Adipose tissue (tissue), 3 donors: ENCODE results near the gene SOX5. TPM values are rescaled to one million over a fixed set of nuclear protein-coding genes. Genes with fewer than 3 reads are reported as not detected.

Experiments
- H3K27ac ChIP-seq: one replicate; pipeline ENCODE4 v1.5.1; 2013; ENCODE audit warnings: low read depth, low read length
- WGBS, 3 donors: extraction: QIAGEN DNeasy Blood & Tissue Kit; methylation state at CpG; one replicate each; pipeline ENCODE4 v1.1.7; 2013; 5-methylcytosine and 5-hydroxymethylcytosine counted together
- polyA plus RNA-seq, 3 donors: library from polyadenylated mRNA; stranded (reverse); fragments of 200-250 nt; gene quantifications; one replicate each; pipeline ENCODE4 v1.2.3, GENCODE V29; 2013
- donor health status: healthy with polysubstance abuse.
- donor health status: Bipolar disorder and iron deficiency.
- donor health status: healthy.

Gene SOX5
- polyA plus RNA-seq, 3 donors, result 0.76 to 7.2 (median 6.6) TPM

- no peak overlapping the region for H3K27ac ChIP-seq
These were observed 279.8 kb downstream of the SOX5 start for GRCh38 chr12:23669691-23670090.

DNA sequence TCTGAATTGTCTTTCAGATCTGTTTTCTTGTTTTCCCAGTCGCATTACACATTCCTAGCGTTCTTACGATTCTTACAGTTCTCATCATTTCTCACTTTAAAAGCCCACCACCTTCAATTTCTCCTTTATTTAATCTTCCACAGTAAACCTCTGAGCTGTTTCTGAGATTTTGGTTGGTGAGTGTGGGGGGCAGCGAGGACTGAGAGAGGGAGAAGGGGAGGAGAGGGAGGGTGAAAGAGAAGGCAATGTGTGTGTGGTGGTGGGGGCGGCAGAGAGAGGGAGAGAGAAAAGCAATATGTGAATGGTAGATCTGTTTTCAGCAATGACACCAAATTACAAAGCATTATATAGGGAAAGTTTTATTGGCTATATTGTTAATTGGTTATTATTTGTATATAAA is 282.6 kb downstream of the SOX5 start:
- WGBS, 3 donors, result 64 to 74% (median 72%) methylated on average over 5 of the region's 5 CpGs

More at GRCh38 chr12:23669691-23670090, 279.8 kb downstream of the SOX5 start:
- WGBS, 3 donors, result 82 to 91% (median 84%) methylated on average over 6 of the region's 6 CpGs

GRCh38 chr12:23662966-23663365 is 286.5 kb downstream of the SOX5 start:
- H3K27ac ChIP-seq, result no peak overlapping the region
- 68 to 79% (median 76%) methylated on average over 3 of the region's 3 CpGs for WGBS, 3 donors

More for the DNA sequence above, 282.6 kb downstream of the SOX5 start:
- no peak overlapping the region for H3K27ac ChIP-seq

GRCh38 chr12:23659131-23659530 is 290.3 kb downstream of the SOX5 start:
- 82 to 91% (median 84%) methylated on average over 6 of the region's 6 CpGs for WGBS, 3 donors

DNA sequence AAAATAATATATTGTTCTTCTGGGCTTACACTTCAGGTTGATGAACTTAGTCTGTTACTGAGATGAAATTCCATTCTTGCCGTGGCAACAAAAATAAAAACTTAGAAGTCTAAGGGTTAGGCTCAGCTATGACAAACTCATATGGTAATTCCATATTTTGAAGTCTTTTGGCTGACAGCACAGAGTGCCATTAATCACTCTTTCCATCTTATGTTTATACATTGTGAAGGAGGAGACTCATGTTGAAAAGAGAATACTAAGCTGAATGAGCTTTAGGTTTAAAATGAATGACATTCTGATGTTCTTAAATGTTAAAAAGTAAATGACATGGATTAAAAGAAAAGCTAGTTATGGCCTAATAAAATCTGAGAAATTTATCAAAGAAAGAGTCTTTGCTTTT is 291.9 kb downstream of the SOX5 start:
- WGBS, 3 donors, result 65 to 85% (median 80%) methylated on average over 1 of the region's 1 CpG
- H3K27ac ChIP-seq, result no peak overlapping the region

More at GRCh38 chr12:23659131-23659530, 290.3 kb downstream of the SOX5 start:
- no peak overlapping the region for H3K27ac ChIP-seq

DNA sequence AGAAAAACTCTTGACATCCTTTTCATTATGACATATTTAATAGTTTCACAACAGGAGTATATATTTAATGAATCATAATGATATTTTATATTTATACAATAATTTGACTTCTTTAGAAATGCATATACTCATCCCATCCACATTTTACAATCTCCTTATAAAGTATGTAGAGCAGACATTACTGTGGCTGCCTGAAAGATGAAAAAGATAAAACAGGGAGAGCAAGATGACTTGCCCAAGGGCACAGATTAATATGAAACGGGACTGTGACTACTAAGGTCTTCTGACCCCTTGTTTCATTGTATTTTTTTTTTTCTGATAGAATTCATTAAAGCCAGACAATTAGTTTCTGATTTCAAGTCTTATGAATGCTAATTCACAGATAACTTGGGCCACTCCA is 293.6 kb downstream of the SOX5 start:
- no peak overlapping the region for H3K27ac ChIP-seq
- WGBS, 3 donors, result 75 to 79% (median 76%) methylated on average over 1 of the region's 1 CpG

DNA sequence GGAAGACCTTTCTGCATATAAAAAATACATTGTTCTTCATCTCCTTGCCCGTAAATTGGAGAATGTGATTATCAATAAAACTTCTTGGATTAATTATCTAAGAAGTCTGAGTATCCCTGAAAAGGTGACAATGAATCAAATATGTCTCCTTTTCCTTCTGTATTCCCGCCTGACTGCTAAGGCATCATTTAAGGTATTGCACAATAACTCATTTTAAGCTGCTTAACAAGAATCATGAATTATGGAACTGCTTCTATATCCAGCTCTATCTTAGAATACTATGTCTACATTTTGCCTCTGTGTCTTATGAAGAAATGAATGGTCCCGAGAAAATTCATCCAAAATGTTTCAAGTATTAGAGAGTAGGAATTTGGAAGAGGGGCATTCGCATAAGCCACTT is 294.4 kb downstream of the SOX5 start:
- WGBS, 3 donors, result 83 to 93% (median 89%) methylated on average over 4 of the region's 4 CpGs
- no peak overlapping the region for H3K27ac ChIP-seq

DNA sequence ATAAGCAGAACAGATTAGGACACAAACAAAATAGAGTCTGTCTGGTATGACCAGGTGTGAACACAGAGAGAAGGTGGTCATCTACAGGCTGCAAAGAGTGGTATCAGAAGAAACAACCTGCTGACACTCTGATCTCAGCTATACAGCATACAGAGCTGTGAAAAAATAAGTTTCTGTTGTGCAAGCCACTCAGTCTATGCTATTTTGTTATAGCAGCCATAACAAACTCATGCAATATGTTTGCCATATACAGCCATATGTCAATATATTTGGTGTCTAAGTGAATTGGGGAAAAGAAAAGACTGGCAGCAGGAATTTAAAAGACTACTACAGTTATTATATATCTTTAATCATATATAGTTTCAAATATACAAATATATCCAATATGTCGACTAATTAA is 300.9 kb downstream of the SOX5 start:
- WGBS, 3 donors, result 88 to 95% (median 95%) methylated on average over 1 of the region's 1 CpG
- H3K27ac ChIP-seq, result no peak overlapping the region

GRCh38 chr12:23640754-23641153 is 308.7 kb downstream of the SOX5 start:
- WGBS, 3 donors, result 62 to 80% (median 75%) methylated on average over 4 of the region's 4 CpGs
- no peak overlapping the region for H3K27ac ChIP-seq

- WGBS, 3 donors, result 86 to 95% (median 95%) methylated on average over 2 of the region's 2 CpGs
- no peak overlapping the region for H3K27ac ChIP-seq
These were observed 315.1 kb downstream of the SOX5 start for GRCh38 chr12:23634344-23634743.

DNA sequence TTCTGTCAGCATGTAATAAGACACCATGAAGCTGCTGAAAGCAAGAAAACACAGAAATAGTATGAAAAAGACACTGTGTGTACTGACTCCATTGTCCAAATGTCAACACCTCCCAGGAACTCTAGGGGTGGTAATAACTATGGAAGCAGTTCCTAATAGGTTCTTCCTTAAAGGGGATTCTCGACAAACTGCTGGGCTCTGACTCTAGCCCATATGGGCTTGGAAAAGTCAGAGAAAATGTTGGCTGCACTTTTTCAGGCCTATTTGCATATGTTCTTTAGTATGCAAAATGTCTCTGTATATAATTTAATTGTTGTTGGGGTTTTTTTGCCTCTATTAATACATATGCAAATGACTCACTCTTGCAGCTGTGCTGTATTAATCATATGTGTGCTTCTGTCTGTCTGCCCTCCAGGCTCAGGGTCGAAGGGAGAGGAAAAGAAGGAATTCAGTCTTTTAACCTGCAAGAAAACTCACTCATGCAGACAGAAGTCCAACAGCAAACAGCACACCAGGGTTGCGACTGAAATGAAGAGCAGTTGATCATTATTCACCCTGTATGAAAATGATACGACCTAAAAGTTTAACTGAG is 317.6 kb downstream of the SOX5 start:
- 64 to 77% (median 74%) methylated on average over 4 of the region's 4 CpGs for WGBS, 3 donors
- no peak overlapping the region for H3K27ac ChIP-seq

DNA sequence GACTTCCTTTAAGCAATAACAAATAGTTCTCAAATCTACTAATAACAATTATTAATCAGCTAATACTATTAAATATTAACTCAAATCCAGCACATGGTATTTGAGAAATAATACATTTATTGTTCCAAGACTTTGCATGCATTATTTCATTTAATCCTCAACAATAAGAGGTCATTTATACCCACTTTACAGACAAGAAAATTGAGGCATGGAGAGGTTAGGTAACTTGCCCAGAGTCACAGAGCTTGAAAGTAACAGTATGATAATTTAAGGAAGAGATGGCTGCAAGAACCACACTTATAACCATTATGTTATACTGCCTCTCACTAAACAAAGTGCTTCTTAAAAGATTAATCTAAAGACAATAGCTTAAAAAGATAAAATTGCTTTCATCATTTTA is 318.9 kb downstream of the SOX5 start:
- no peak overlapping the region for H3K27ac ChIP-seq

DNA sequence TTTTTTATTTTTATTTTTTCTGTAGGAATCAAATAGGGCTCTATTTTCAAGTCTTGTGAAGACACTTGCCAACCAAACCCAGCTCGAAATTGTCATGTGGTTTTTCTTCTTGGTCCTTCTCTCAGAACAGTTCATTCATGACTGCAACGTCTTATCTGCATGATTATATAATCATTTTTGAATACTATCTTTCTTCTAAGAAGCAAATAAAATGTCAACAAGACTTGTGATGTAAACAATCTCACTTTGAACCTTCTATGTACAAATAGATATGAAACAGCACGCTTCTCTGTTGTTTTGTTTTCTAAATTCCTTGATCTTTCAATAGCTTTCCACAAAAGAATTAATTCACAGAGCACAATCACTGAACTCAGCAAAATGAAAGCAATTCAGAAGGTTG is 320.7 kb downstream of the SOX5 start:
- H3K27ac ChIP-seq, result no peak overlapping the region
- 41 to 62% (median 51%) methylated on average over 3 of the region's 3 CpGs for WGBS, 3 donors

DNA sequence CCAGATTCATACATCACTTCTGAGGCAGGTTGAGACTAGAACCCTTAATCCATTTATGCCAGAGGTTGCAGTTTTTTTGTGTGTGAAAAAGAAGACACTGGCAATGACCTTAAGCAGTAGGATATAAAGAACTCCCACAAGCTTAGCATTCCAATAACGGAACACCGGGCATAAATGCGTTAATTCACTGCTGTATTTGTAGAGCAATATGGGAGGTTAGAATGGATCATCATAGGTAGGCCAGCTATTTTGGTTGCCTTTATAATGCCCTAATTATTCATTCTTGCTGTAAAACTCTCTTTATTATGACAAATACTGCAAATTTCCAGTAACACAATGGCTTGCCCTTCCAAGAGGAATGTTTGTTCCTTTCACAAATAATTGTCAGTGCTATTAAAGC is 322.7 kb downstream of the SOX5 start:
- 96 to 99% (median 96%) methylated on average over 3 of the region's 3 CpGs for WGBS, 3 donors
- H3K27ac ChIP-seq, result no peak overlapping the region

DNA sequence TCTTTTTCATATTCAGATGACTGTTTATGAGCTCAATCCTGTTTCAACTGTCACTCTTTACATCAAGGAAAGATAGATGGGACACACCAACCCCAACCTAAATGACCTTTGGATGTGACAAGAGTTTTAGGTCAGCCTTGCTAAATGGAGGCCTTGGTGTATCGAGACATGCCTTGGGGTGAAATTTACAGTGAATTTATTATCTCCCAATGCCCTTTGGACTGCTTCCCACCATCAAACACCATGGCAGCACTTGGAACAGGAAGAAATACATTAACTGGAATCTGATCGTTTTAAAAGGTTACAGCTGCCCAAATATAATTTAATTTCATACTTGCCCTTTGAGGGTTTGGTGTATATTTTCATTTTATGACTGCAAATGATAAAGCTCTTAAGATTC is 327.6 kb downstream of the SOX5 start:
- H3K27ac ChIP-seq, result no peak overlapping the region
- WGBS, 3 donors, result 40 to 60% (median 56%) methylated on average over 2 of the region's 2 CpGs

DNA sequence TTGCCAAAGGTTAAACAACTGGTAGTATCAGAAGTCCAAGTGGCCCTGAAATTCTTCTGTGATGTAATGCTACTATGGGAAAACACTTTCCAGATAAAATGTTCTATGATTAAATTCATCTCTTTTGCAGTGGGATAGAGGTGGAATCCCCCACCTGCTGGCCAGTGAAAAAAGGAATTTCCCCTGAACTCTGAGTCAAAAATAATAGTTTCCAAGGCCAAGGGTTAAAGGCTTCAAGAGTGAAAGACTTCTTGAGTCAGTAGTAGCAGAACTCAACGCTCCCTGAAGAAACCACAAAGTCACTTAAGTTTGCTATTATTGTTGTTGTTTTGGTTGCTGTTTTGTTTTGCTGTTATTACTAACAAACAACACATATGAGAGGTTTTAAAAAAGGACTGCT is 330.8 kb downstream of the SOX5 start:
- H3K27ac ChIP-seq, result no peak overlapping the region
- 78 to 81% (median 78%) methylated on average over 1 of the region's 1 CpG for WGBS, 3 donors

DNA sequence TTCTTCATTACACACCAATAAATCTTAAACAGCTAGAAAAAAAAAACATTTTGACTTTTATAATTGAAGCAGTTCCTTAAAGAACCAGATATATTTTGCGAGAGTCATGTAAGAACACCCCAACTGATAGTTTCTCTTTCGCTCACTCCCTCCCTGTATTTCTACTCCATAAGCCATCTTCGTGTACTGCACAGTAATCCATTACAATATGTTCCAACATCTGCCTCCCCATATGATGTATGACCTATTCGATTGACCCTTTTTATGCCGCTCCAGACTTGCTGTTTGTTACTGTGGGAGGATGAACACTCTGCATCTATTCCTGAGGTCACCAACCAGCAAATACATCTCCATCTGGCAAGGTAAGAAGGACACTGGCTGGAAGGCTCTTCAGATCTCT is 331.7 kb downstream of the SOX5 start:
- WGBS, 3 donors, result 72 to 79% (median 74%) methylated on average over 5 of the region's 5 CpGs
- no peak overlapping the region for H3K27ac ChIP-seq

GRCh38 chr12:23614280-23614679 is 335.2 kb downstream of the SOX5 start:
- no peak overlapping the region for H3K27ac ChIP-seq
- 77 to 82% (median 80%) methylated on average over 2 of the region's 2 CpGs for WGBS, 3 donors

GRCh38 chr12:23611320-23611719 is 338.1 kb downstream of the SOX5 start:
- 41 to 50% (median 47%) methylated on average over 4 of the region's 4 CpGs for WGBS, 3 donors
- H3K27ac ChIP-seq, result no peak overlapping the region

DNA sequence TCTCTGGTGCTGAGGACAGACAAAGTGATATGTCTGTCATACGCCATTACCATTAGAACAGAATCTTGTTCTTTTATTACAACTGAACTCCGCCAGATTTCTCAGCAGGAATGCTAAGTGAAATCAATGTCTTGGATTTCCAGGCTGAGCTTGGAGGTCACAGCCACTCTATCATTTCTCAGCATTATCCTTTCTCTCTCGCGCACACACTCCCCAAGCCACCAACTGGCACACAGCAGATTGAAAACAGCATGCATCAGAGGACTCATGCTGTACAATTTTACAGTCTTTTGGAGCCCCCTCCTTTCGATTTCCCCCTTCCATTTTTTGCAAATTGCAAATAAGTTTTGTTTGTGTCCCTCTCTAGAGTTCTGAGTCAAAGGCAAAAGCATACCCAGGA is 348.6 kb downstream of the SOX5 start:
- H3K27ac ChIP-seq, result no peak overlapping the region
- 79 to 87% (median 87%) methylated on average over 5 of the region's 5 CpGs for WGBS, 3 donors

DNA sequence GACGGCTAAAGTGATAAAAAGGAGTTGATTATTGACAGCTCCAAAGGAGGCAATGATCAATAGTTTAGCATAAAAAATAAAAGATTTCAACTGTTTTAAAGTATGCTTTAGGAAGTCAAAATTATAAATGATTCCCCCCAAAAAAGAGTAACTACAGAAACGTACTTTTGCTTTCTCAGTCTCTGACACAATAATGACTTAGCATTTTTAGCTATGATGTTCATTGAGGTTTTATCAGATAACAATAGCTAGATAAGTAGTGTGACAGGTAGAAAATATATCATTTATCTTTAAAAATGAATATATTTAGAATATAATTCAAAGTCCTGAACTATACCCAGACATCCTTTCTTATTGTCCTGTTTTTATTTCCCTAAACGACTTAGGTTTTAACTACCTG is 352.9 kb downstream of the SOX5 start:
- H3K27ac ChIP-seq, result no peak overlapping the region
- 68 to 81% (median 75%) methylated on average over 3 of the region's 3 CpGs for WGBS, 3 donors
